HEK293T (cell line): ENCODE measurements around the gene TBCEL.
A peak's percentile ranks its signal among the peaks of the same experiment; 100 is the strongest.

Source experiments
- CTCF ChIA-PET: fragments of 350-600 bp; formaldehyde crosslinking; extraction: SDS; loops from one replicate; lab custom pipeline; 2021; ENCODE audit warnings: antibody characterized with exemption, inconsistent platforms; lab: Yijun Ruan, JAX
- POLR2A ChIA-PET: fragments of 350-600 bp; formaldehyde crosslinking; extraction: SDS; loops from one replicate; lab custom pipeline; 2020; ENCODE audit warnings: antibody characterized with exemption, inconsistent platforms; lab: Yijun Ruan, JAX
- DNase-seq: peaks from one replicate; pipeline ENCODE4 v3.0.0; 2012; ENCODE audit warnings: mixed read lengths; ENCODE audit errors: extremely low spot score
- ARNT ChIP-seq: fragments of 450-650 bp; IDR thresholded peaks from 2 replicates; pipeline ENCODE4 v1.6.1; 2017; ENCODE audit warnings: mild to moderate bottlenecking
- BHLHE40 ChIP-seq: fragments of 450-650 bp; IDR thresholded peaks from 2 replicates; pipeline ENCODE4 v1.6.1; 2016; ENCODE audit warnings: mild to moderate bottlenecking, moderate library complexity, borderline replicate concordance
- CTBP1 ChIP-seq: fragments of 450-650 bp; IDR thresholded peaks from 2 replicates; pipeline ENCODE4 v1.6.1; 2016; ENCODE audit warnings: borderline replicate concordance
- ELF4 ChIP-seq: fragments of 450-650 bp; IDR thresholded peaks from 2 replicates; pipeline ENCODE4 v1.6.1; 2017; ENCODE audit warnings: antibody characterized with exemption
- FOXA1 ChIP-seq: fragments of 450-650 bp; IDR thresholded peaks from 2 replicates; pipeline ENCODE4 v1.6.1; 2016; ENCODE audit warnings: mild to moderate bottlenecking
- FOXK2 ChIP-seq: fragments of 450-650 bp; IDR thresholded peaks from 2 replicates; pipeline ENCODE4 v1.6.1; 2016; ENCODE audit warnings: mild to moderate bottlenecking
- FOXM1 ChIP-seq: fragments of 450-650 bp; IDR thresholded peaks from 2 replicates; pipeline ENCODE4 v1.6.1; 2017; ENCODE audit warnings: mild to moderate bottlenecking, borderline replicate concordance
- HDGF ChIP-seq: fragments of 450-650 bp; IDR thresholded peaks from 2 replicates; pipeline ENCODE4 v1.6.1; 2017; ENCODE audit warnings: antibody characterized with exemption, borderline replicate concordance
- L3MBTL2 ChIP-seq: fragments of 450-650 bp; conservative IDR thresholded peaks from 2 replicates; pipeline ENCODE4 v1.6.1; 2016; ENCODE audit warnings: mild to moderate bottlenecking
- LEF1 ChIP-seq: fragments of 450-650 bp; IDR thresholded peaks from 2 replicates; pipeline ENCODE4 v1.6.1; 2017; ENCODE audit warnings: mild to moderate bottlenecking, borderline replicate concordance
- NFRKB ChIP-seq: fragments of 450-650 bp; IDR thresholded peaks from 2 replicates; pipeline ENCODE4 v1.6.1; 2016; ENCODE audit warnings: mild to moderate bottlenecking, moderate library complexity
- PKNOX1 ChIP-seq: fragments of 450-650 bp; IDR thresholded peaks from 2 replicates; pipeline ENCODE4 v1.6.1; 2016
- SP1 ChIP-seq: fragments of 450-650 bp; IDR thresholded peaks from 2 replicates; pipeline ENCODE4 v1.6.1; 2017
- SUZ12 ChIP-seq: fragments of 450-650 bp; IDR thresholded peaks from 2 replicates; pipeline ENCODE4 v1.6.1; 2016; ENCODE audit warnings: mild to moderate bottlenecking
- TARDBP ChIP-seq: fragments of 450-650 bp; IDR thresholded peaks from 2 replicates; pipeline ENCODE4 v1.6.1; 2016
- ZNF384 ChIP-seq: fragments of 450-650 bp; IDR thresholded peaks from 2 replicates; pipeline ENCODE4 v1.6.1; 2016

TBCEL gene

GRCh38 chr11:121054266-121054665 lies 30.4 kb downstream of the TBCEL start:
- ChIA-PET CTCF (no interaction called here), POLR2A (no interaction called here)
- DNase-seq, result no peak

GRCh38 chr11:121055076-121055475 lies 31.2 kb downstream of the TBCEL start:
- DNase-seq, result no peak
- CTCF ChIA-PET, result no interaction called here
- POLR2A ChIA-PET, result no interaction called here
- no peak for TF ChIP-seq BHLHE40
- TF ChIP-seq ZNF384, result no peak
- no peak for TF ChIP-seq TARDBP
- no peak for TF ChIP-seq HDGF
- TF ChIP-seq ELF4, result no peak

More at GRCh38 chr11:121054266-121054665, 30.4 kb downstream of the TBCEL start:
- no peak for TF ChIP-seq FOXK2
- no peak for TF ChIP-seq L3MBTL2
- TF ChIP-seq FOXM1, result no peak
- TF ChIP-seq LEF1, result no peak
- no peak for TF ChIP-seq NFRKB

- CTCF ChIA-PET, result no interaction called here
Measured at GRCh38 chr11:121057922-121058321, 34.0 kb downstream of the TBCEL start.

GRCh38 chr11:121058941-121059340 lies 35.0 kb downstream of the TBCEL start:
- POLR2A ChIA-PET, result no interaction called here
- no peak for TF ChIP-seq FOXK2
- no peak for TF ChIP-seq TARDBP
- no peak for TF ChIP-seq FOXM1
- no peak for TF ChIP-seq CTBP1
- TF ChIP-seq SP1, result no peak
- TF ChIP-seq ARNT, result no peak
- no peak for TF ChIP-seq L3MBTL2
- TF ChIP-seq BHLHE40, result no peak
- TF ChIP-seq SUZ12, result no peak
- no peak for TF ChIP-seq FOXA1
- no peak for TF ChIP-seq NFRKB
- TF ChIP-seq PKNOX1, result no peak
- CTCF ChIA-PET, result no interaction called here
- DNase-seq, result no peak

More at GRCh38 chr11:121057922-121058321, 34.0 kb downstream of the TBCEL start:
- no peak for TF ChIP-seq ARNT
- no peak for TF ChIP-seq NFRKB
- DNase-seq, result no peak
- POLR2A ChIA-PET, result no interaction called here

- no peak for DNase-seq
Measured at GRCh38 chr11:121059605-121060004, 35.7 kb downstream of the TBCEL start.

GRCh38 chr11:121063728-121064127 lies 39.8 kb downstream of the TBCEL start:
- ChIA-PET POLR2A (no interaction called here), CTCF (interaction anchor here (1.0 kb wide), 1 partner anchor 22 kb away, joined by 3 read pairs; no protein-coding TSS in a partner anchor)
- TF ChIP-seq ARNT (no peak), BHLHE40 (no peak), TARDBP (no peak), ZNF384 (no peak), SUZ12 (no peak), L3MBTL2 (no peak), LEF1 (no peak), FOXM1 (no peak), SP1 (no peak), FOXK2 (no peak)
- DNase-seq, result peak; percentile 14

More at GRCh38 chr11:121059605-121060004, 35.7 kb downstream of the TBCEL start:
- TF ChIP-seq FOXA1, result no peak
- no peak for TF ChIP-seq HDGF
- no peak for TF ChIP-seq PKNOX1
- TF ChIP-seq FOXK2, result no peak
- no peak for TF ChIP-seq CTBP1
- no peak for TF ChIP-seq ZNF384
- no peak for TF ChIP-seq ARNT
- TF ChIP-seq NFRKB, result no peak
- no peak for TF ChIP-seq BHLHE40
- TF ChIP-seq SP1, result no peak
- TF ChIP-seq LEF1, result no peak
- TF ChIP-seq L3MBTL2, result no peak
- TF ChIP-seq ELF4, result no peak
- TF ChIP-seq FOXM1, result no peak
- TF ChIP-seq SUZ12, result no peak
- no peak for TF ChIP-seq TARDBP
- ChIA-PET CTCF (no interaction called here), POLR2A (no interaction called here)

- POLR2A ChIA-PET, result no interaction called here
- DNase-seq, result no peak
- no peak for TF ChIP-seq ZNF384
- TF ChIP-seq ARNT, result no peak
- no peak for TF ChIP-seq TARDBP
- TF ChIP-seq PKNOX1, result no peak
- TF ChIP-seq BHLHE40, result no peak
- CTCF ChIA-PET, result no interaction called here
Measured at GRCh38 chr11:121066623-121067022, 42.7 kb downstream of the TBCEL start.
